Neuronal stem cell (in vitro differentiated cells): ENCODE measurements around the gene NOL12.

Experiments
- DNase-seq: peaks from one replicate; pipeline ENCODE4 v3.0.0-alpha.2; 2013; ENCODE audit warnings: low spot score
- H2AFZ ChIP-seq: one replicate; pipeline ENCODE4 v1.6.1; 2013; ENCODE audit warnings: mild to moderate bottlenecking, low read length, inconsistent platforms
- H2AK5ac ChIP-seq: 2 replicates; pipeline ENCODE4 v1.6.1; 2013; ENCODE audit warnings: low read depth, mild to moderate bottlenecking, inconsistent platforms, low read length, moderate library complexity, mixed read lengths
- H2BK120ac ChIP-seq: 2 replicates; pipeline ENCODE4 v1.6.1; 2013; ENCODE audit warnings: low read depth, mild to moderate bottlenecking, inconsistent platforms, low read length, moderate library complexity, mixed read lengths
- H2BK12ac ChIP-seq: one replicate; pipeline ENCODE4 v1.6.1; 2013; ENCODE audit warnings: low read length, inconsistent platforms
- H2BK15ac ChIP-seq: 2 replicates; pipeline ENCODE4 v1.6.1; 2013; ENCODE audit warnings: mild to moderate bottlenecking, low read length, inconsistent platforms, mixed read lengths
- H2BK5ac ChIP-seq: one replicate; pipeline ENCODE4 v1.6.1; 2013; ENCODE audit warnings: inconsistent platforms, mild to moderate bottlenecking, low read length, moderate library complexity
- H3K14ac ChIP-seq: one replicate; pipeline ENCODE4 v1.6.1; 2013; ENCODE audit warnings: low read length, inconsistent platforms
- H3K18ac ChIP-seq: 2 replicates; pipeline ENCODE4 v1.6.1; 2013; ENCODE audit warnings: low read length, inconsistent platforms
- H3K23ac ChIP-seq: 2 replicates; pipeline ENCODE4 v1.6.1; 2013; ENCODE audit warnings: low read depth, mild to moderate bottlenecking, mixed read lengths, low read length, inconsistent platforms; ENCODE audit not compliant: poor library complexity
- H3K27ac ChIP-seq: replicated peaks from 3 replicates; pipeline ENCODE4 v1.5.1; 2013; ENCODE audit warnings: low read length, inconsistent platforms
- H3K27me3 ChIP-seq, 3 experiments: 2 replicates each; pipeline ENCODE4 v1.6.1; 2013; ENCODE audit warnings: low read length in 3 of 3, mild to moderate bottlenecking in 2 of 3, inconsistent platforms in 1 of 3, low read depth in 1 of 3, mixed read lengths in 1 of 3, moderate library complexity in 1 of 3; ENCODE audit not compliant: control insufficient read depth in 3 of 3, insufficient read depth in 3 of 3
- H3K36me3 ChIP-seq, 2 donors: replicated peaks in 1 of 2; 2 replicates each; pipeline ENCODE4 v1.6.1; 2013; ENCODE audit warnings: low read length in 2 of 2; ENCODE audit not compliant: control insufficient read depth in 2 of 2, insufficient read depth in 2 of 2
- H3K4ac ChIP-seq: 2 replicates; pipeline ENCODE4 v1.6.1; 2013; ENCODE audit warnings: inconsistent platforms, mild to moderate bottlenecking, low read length, moderate library complexity
- H3K4me1 ChIP-seq, 2 donors: 1 replicate in 1 of 2; 2 replicates in 1 of 2; pipeline ENCODE4 v1.6.1; 2013; ENCODE audit warnings: low read length in 2 of 2, low read depth in 1 of 2; ENCODE audit not compliant: control insufficient read depth in 2 of 2, insufficient read depth in 1 of 2
- H3K4me2 ChIP-seq: one replicate; pipeline ENCODE4 v1.6.1; 2013; ENCODE audit warnings: mild to moderate bottlenecking, low read length, inconsistent platforms; ENCODE audit not compliant: insufficient read depth, poor library complexity, severe bottlenecking
- H3K4me3 ChIP-seq, 2 donors: 2 replicates each; pipeline ENCODE4 v1.5.1; 2013; ENCODE audit warnings: low read length in 2 of 2, mild to moderate bottlenecking in 2 of 2, inconsistent platforms in 1 of 2, moderate library complexity in 1 of 2
- H3K79me1 ChIP-seq: one replicate; pipeline ENCODE4 v1.6.1; 2013; ENCODE audit warnings: low read depth, mild to moderate bottlenecking, inconsistent platforms, low read length, moderate library complexity
- H3K9ac ChIP-seq: one replicate; pipeline ENCODE4 v1.6.1; 2013; ENCODE audit warnings: mild to moderate bottlenecking, low read depth, low read length, inconsistent platforms; ENCODE audit not compliant: poor library complexity
- H3K9me3 ChIP-seq, 2 donors: replicated peaks in 1 of 2; 2 replicates each; pipeline versions ENCODE3 to v1.6.1; 2013; ENCODE audit warnings: low read length in 2 of 2, mild to moderate bottlenecking in 2 of 2, inconsistent platforms in 1 of 2, low read depth in 1 of 2, mixed read lengths in 1 of 2, moderate library complexity in 1 of 2; ENCODE audit not compliant: control insufficient read depth in 2 of 2, insufficient read depth in 1 of 2
- H4K8ac ChIP-seq: one replicate; pipeline ENCODE4 v1.6.1; 2013; ENCODE audit warnings: low read depth, mild to moderate bottlenecking, inconsistent platforms, low read length, moderate library complexity
- H4K91ac ChIP-seq: one replicate; pipeline ENCODE4 v1.6.1; 2013; ENCODE audit warnings: low read length, low read depth, mild to moderate bottlenecking, inconsistent platforms; ENCODE audit not compliant: poor library complexity
- WGBS, 2 donors: extraction: QIAGEN DNeasy Blood & Tissue Kit; methylation state at CpG; one replicate each; pipeline ENCODE4 v1.1.7; 2013; ENCODE audit warnings: missing lambda C conversion rate in 2 of 2, mixed read lengths in 1 of 2; ENCODE audit not compliant: insufficient read length in 2 of 2, insufficient replicate concordance in 1 of 2; ENCODE audit errors: extremely low coverage in 2 of 2; 5-methylcytosine and 5-hydroxymethylcytosine counted together

NOL12 gene

DNA sequence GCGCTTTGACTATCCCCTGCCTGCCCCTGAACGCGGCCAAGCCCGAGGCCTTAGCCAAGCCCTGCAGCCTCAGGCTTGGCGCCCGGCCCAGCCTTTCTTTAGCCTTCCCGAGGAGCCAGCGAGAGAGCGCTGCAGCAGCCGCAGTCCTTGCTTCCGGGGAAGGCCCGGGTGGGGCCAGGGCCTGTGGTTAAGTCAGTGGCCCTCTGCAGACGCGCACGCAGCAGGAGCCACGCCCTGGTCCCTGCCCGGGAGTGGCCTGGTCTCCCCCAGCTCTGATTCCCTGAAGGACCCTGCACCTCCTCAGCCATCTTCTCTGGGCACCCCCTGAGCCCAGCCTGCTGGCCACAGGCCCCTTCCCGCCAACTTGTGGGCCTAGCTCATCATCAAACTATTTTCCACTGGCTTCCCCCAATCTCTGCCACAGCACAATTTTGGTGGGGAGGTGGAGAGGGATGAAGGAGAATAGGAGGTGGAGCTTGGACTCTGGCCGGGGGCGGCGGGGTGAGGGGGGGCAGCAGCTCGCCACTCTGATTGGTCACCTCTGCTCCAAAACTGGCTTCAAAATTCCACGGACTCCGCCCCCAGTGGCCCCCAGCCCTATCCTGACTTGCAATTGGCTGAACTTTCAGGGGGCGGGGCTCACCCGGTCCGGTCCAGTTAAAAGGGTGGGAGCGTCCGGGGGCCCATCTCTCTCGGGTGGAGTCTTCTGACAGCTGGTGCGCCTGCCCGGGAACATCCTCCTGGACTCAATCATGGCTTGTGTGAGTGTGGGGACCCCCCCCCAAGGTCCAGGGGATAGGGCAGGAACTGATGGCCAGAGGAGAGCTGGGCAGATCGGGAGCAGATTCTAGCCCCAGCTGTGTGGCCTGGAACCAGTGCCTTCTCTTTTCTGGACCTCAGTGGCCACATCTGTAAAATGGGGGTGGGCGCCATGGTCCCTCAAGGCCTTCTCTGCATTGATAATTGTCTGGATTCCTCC is 10.9 kb upstream of the NOL12 start, which contains the start of gene LGALS1:
Gene LGALS1 (plus strand): TSS at position 686 of the 979 bp plus-strand sequence. CDS start 67 bp downstream, at position 753.
- H3K36me3 ChIP-seq: no peaks in the 10 kb centered on the region
- peak within 1 kb of the TSS; percentile 62 for H3K27ac ChIP-seq
- peak within 1 kb of the TSS; percentile 44 for H3K9ac ChIP-seq
- peak within 1 kb of the TSS; percentile 41 for H2BK12ac ChIP-seq
- peak within 1 kb of the TSS; percentile 88 for H2BK15ac ChIP-seq
- peaks cover 3% of the 10 kb centered on the region for H3K79me1 ChIP-seq
- H3K4me1 ChIP-seq: peaks cover 11 to 12% of the 10 kb centered on the region in 2 donors
- peaks cover 0 to 2% (median 0%) of the 10 kb centered on the region in 3 experiments for H3K27me3 ChIP-seq
- peak within 1 kb of the TSS; percentile 73 for H3K23ac ChIP-seq
- peak within 1 kb of the TSS; percentile 56 for H3K14ac ChIP-seq
- peak within 1 kb of the TSS; percentile 95 for H4K91ac ChIP-seq
- H4K8ac ChIP-seq: peak within 1 kb of the TSS; percentile 58
- H2AK5ac ChIP-seq: peak within 1 kb of the TSS; percentile 97
- H3K9me3 ChIP-seq: no peaks in the 10 kb centered on the region
- peak within 1 kb of the TSS; percentile 43 for H3K4me2 ChIP-seq
- WGBS, 2 donors: no CpG with 5 or more reads among the region's 34 CpGs
- H3K4me3 ChIP-seq: peak within 1 kb of the TSS; percentile 55 to 71
- peak within 1 kb of the TSS; percentile 76 for H3K4ac ChIP-seq
- peak within 1 kb of the TSS; percentile 89 for H3K18ac ChIP-seq
- no peak for DNase-seq
- H2AFZ ChIP-seq: peak within 1 kb of the TSS; percentile 91
- peak within 1 kb of the TSS; percentile 87 for H2BK120ac ChIP-seq
- peak within 1 kb of the TSS; percentile 63 for H2BK5ac ChIP-seq

GRCh38 chr22:37675930-37676735 is 10.0 kb upstream of the NOL12 start:
- no peak overlapping the region for H2BK12ac ChIP-seq

GRCh38 chr22:37676736-37677492 is 9.2 kb upstream of the NOL12 start:
- H3K9me3 ChIP-seq: no peaks in the 10 kb centered on the region
- H2BK5ac ChIP-seq: no peak overlapping the region
- peak overlapping the region; percentile 91 for H2AFZ ChIP-seq
- no peak overlapping the region for H4K91ac ChIP-seq
- H2AK5ac ChIP-seq: peak overlapping the region; percentile 76
- peak overlapping the region; percentile 62 for H2BK15ac ChIP-seq
- no CpG with 5 or more reads among the region's 42 CpGs for WGBS, 2 donors
- H3K36me3 ChIP-seq: no peaks in the 10 kb centered on the region
- no peak overlapping the region for H3K4ac ChIP-seq
- no peaks in the 10 kb centered on the region for H3K79me1 ChIP-seq
- no peak overlapping the region for H3K23ac ChIP-seq
- no peak overlapping the region for H3K14ac ChIP-seq
- no peak overlapping the region for H2BK120ac ChIP-seq
- H3K27me3 ChIP-seq: peaks cover 0 to 2% (median 0%) of the 10 kb centered on the region in 3 experiments
- H3K4me3 ChIP-seq: peak overlapping the region; percentile 55 to 72
- H4K8ac ChIP-seq: no peak overlapping the region
- H3K4me1 ChIP-seq: peaks cover 11 to 12% of the 10 kb centered on the region in 2 donors
- H2BK12ac ChIP-seq: no peak overlapping the region
- H3K9ac ChIP-seq: peak overlapping the region; percentile 54
- peak overlapping the region; percentile 93 for H3K18ac ChIP-seq
- DNase-seq: peak; percentile 74
- H3K4me2 ChIP-seq: peak overlapping the region; percentile 38
- peak overlapping the region; percentile 62 for H3K27ac ChIP-seq

More at GRCh38 chr22:37675930-37676735, 10.0 kb upstream of the NOL12 start:
- H3K9ac ChIP-seq: peak overlapping the region; percentile 27
- H4K8ac ChIP-seq: no peak overlapping the region
- DNase-seq: no peak
- peak overlapping the region; percentile 91 for H2AFZ ChIP-seq
- peaks cover 11 to 12% of the 10 kb centered on the region in 2 donors for H3K4me1 ChIP-seq
- H3K27ac ChIP-seq: peak overlapping the region; percentile 62
- H3K4me2 ChIP-seq: peak overlapping the region; percentile 43
- no peak overlapping the region for H2BK120ac ChIP-seq
- peaks cover 3% of the 10 kb centered on the region for H3K79me1 ChIP-seq
- H3K4me3 ChIP-seq: peak overlapping the region; percentile 55 to 71
- H2BK15ac ChIP-seq: peak overlapping the region; percentile 62
- no peaks in the 10 kb centered on the region for H3K36me3 ChIP-seq
- H3K9me3 ChIP-seq: no peaks in the 10 kb centered on the region
- H3K4ac ChIP-seq: no peak overlapping the region
- no peak overlapping the region for H3K14ac ChIP-seq
- peak overlapping the region; percentile 25 for H3K18ac ChIP-seq
- WGBS, 2 donors: no CpG with 5 or more reads among the region's 17 CpGs
- no peak overlapping the region for H2BK5ac ChIP-seq
- no peak overlapping the region for H3K23ac ChIP-seq
- peaks cover 0 to 2% (median 0%) of the 10 kb centered on the region in 3 experiments for H3K27me3 ChIP-seq
- peak overlapping the region; percentile 76 for H2AK5ac ChIP-seq
- no peak overlapping the region for H4K91ac ChIP-seq
